GM12875 (cell line): ENCODE data around the gene PCDHGA6.

Source experiments
- H3K4me3 ChIP-seq: one replicate; pipeline ENCODE4 v1.5.1; 2011; ENCODE audit warnings: low read depth, low read length, control low read depth
- CTCF ChIP-seq: IDR thresholded peaks from 2 replicates; pipeline ENCODE4 v1.5.1; 2011; ENCODE audit warnings: low read depth, mild to moderate bottlenecking, control low read depth, inconsistent platforms, low read length, moderate library complexity, borderline replicate concordance; ENCODE audit not compliant: insufficient read depth

PCDHGA6 gene

GRCh38 chr5:141422742-141423291 lies 49.1 kb downstream of the PCDHGA6 start:
- H3K4me3 ChIP-seq, result no peak overlapping the region
- no peak for TF ChIP-seq CTCF

- H3K4me3 ChIP-seq, result no peak overlapping the region
- no peak for TF ChIP-seq CTCF
Measured at GRCh38 chr5:141427783-141428426, 54.2 kb downstream of the PCDHGA6 start.
